ENCODE results near the gene ERC1.
"Not testable (repeated sequence)": the region's sequence is repeated elsewhere in the genome, so short reads cannot be mapped to it uniquely, and the experiment has no call there.

The ERC1 gene

GRCh38 chr12:979349-979748 is 11.7 kb upstream of the ERC1 start:
- no peak overlapping the region for H3K4me3 ChIP-seq (ENCODE audit: low read length)
- no peak for DNase-seq (ENCODE audit: low read depth, low spot score)

GRCh38 chr12:981176-981828 is 9.7 kb upstream of the ERC1 start:
- H3K4me3 ChIP-seq (ENCODE audit: low read length) = no peak overlapping the region
- DNase-seq (ENCODE audit: low read depth, low spot score) = no peak

- no peak for DNase-seq (ENCODE audit: low read depth, low spot score)
- no peak overlapping the region for H3K4me3 ChIP-seq (ENCODE audit: low read length)
Measured at GRCh38 chr12:981961-982360, 9.1 kb upstream of the ERC1 start.

- peak; percentile 30 for DNase-seq (ENCODE audit: low read depth, low spot score)
- no peak overlapping the region for H3K4me3 ChIP-seq (ENCODE audit: low read length)
Measured at GRCh38 chr12:988646-989045, 2.4 kb upstream of the ERC1 start.

- no peak overlapping the region for H3K4me3 ChIP-seq (ENCODE audit: low read length)
- DNase-seq (ENCODE audit: low read depth, low spot score) = no peak
Measured at GRCh38 chr12:989051-989450, 2.0 kb upstream of the ERC1 start.

- DNase-seq (ENCODE audit: low read depth, low spot score) = peak; percentile 24
- peak overlapping the region; percentile 88 for H3K4me3 ChIP-seq (ENCODE audit: low read length)
Measured at GRCh38 chr12:989751-990660, 1.0 kb upstream of the ERC1 start.

- DNase-seq (ENCODE audit: low read depth, low spot score) = no peak
- peak overlapping the region; percentile 88 for H3K4me3 ChIP-seq (ENCODE audit: low read length)
Measured at GRCh38 chr12:991350-992333, 619 bp downstream of the ERC1 start.

- no peak for DNase-seq (ENCODE audit: low read depth, low spot score)
- H3K4me3 ChIP-seq (ENCODE audit: low read length) = no peak overlapping the region
Measured at GRCh38 chr12:992647-993046, 1.6 kb downstream of the ERC1 start.

GRCh38 chr12:996881-997280 is 5.9 kb downstream of the ERC1 start:
- no peak overlapping the region for H3K4me3 ChIP-seq (ENCODE audit: low read length)
- DNase-seq (ENCODE audit: low read depth, low spot score) = no peak

GRCh38 chr12:997505-997904 is 6.5 kb downstream of the ERC1 start:
- no peak overlapping the region for H3K4me3 ChIP-seq (ENCODE audit: low read length)
- no peak for DNase-seq (ENCODE audit: low read depth, low spot score)

- H3K4me3 ChIP-seq (ENCODE audit: low read length) = no peak overlapping the region
- no peak for DNase-seq (ENCODE audit: low read depth, low spot score)
Measured at GRCh38 chr12:998020-998874, 7.2 kb downstream of the ERC1 start.

- DNase-seq (ENCODE audit: low read depth, low spot score); H3K4me3 ChIP-seq (ENCODE audit: low read length): not testable (repeated sequence)
Measured at GRCh38 chr12:999736-1000135, 8.7 kb downstream of the ERC1 start.

GRCh38 chr12:1001507-1001906 is 10.5 kb downstream of the ERC1 start:
- H3K4me3 ChIP-seq (ENCODE audit: low read length) = no peak overlapping the region
- no peak for DNase-seq (ENCODE audit: low read depth, low spot score)

GRCh38 chr12:1003600-1004271 is 12.7 kb downstream of the ERC1 start:
- no peak overlapping the region for H3K4me3 ChIP-seq (ENCODE audit: low read length)
- peak; percentile 68 for DNase-seq (ENCODE audit: low read depth, low spot score)

GRCh38 chr12:1006255-1006654 is 15.2 kb downstream of the ERC1 start:
- no peak overlapping the region for H3K4me3 ChIP-seq (ENCODE audit: low read length)

GRCh38 chr12:1007276-1007675 is 16.3 kb downstream of the ERC1 start:
- no peak overlapping the region for H3K4me3 ChIP-seq (ENCODE audit: low read length)
- no peak for DNase-seq (ENCODE audit: low read depth, low spot score)

More at GRCh38 chr12:1006255-1006654, 15.2 kb downstream of the ERC1 start:
- no peak for DNase-seq (ENCODE audit: low read depth, low spot score)

- DNase-seq (ENCODE audit: low read depth, low spot score) = no peak
- no peak overlapping the region for H3K4me3 ChIP-seq (ENCODE audit: low read length)
Measured at GRCh38 chr12:1007994-1008393, 17.0 kb downstream of the ERC1 start.

- no peak overlapping the region for H3K4me3 ChIP-seq (ENCODE audit: low read length)
- no peak for DNase-seq (ENCODE audit: low read depth, low spot score)
Measured at GRCh38 chr12:1011091-1011490, 20.1 kb downstream of the ERC1 start.

Measured in Jurkat, Clone E6-1 (cell line).